ENCODE data around the gene GUCY2D.
A peak's percentile ranks its signal among the peaks of the same experiment; 100 is the strongest.

Gene GUCY2D

GRCh38 chr17:8029121-8029520 lies 26.7 kb downstream of the GUCY2D start:
- H3K4me3 ChIP-seq (ENCODE audit: low read length) = no peak overlapping the region
- H3K27ac ChIP-seq (ENCODE audit: low read length) = no peak overlapping the region
- WGBS (ENCODE audit: insufficient coverage, insufficient read length) = no CpG with 5 or more reads among the region's 5 CpGs
- H3K27me3 ChIP-seq (ENCODE audit: control insufficient read depth, insufficient read depth, low read length) = no peaks in the 10 kb centered on the region
- H3K36me3 ChIP-seq (ENCODE audit: control insufficient read depth, insufficient read depth, low read length) = no peaks in the 10 kb centered on the region
- H3K9me3 ChIP-seq (ENCODE audit: control insufficient read depth, insufficient read depth, low read length) = no peaks in the 10 kb centered on the region
- H3K4me1 ChIP-seq (ENCODE audit: control insufficient read depth, insufficient read depth, low read length) = no peaks in the 10 kb centered on the region
- no peak for DNase-seq (ENCODE audit: low read depth, low spot score)

- Histone ChIP-seq H3K36me3 (ENCODE audit: control insufficient read depth, insufficient read depth, low read length) (no peaks in the 10 kb centered on the region), H3K4me1 (ENCODE audit: control insufficient read depth, insufficient read depth, low read length) (no peaks in the 10 kb centered on the region), H3K27me3 (ENCODE audit: control insufficient read depth, insufficient read depth, low read length) (no peaks in the 10 kb centered on the region), H3K9me3 (ENCODE audit: control insufficient read depth, insufficient read depth, low read length) (no peaks in the 10 kb centered on the region), H3K27ac (ENCODE audit: low read length) (no peak overlapping the region), H3K4me3 (ENCODE audit: low read length) (no peak overlapping the region)
- no peak for DNase-seq (ENCODE audit: low read depth, low spot score)
- no CpG with 5 or more reads among the region's 6 CpGs for WGBS (ENCODE audit: insufficient coverage, insufficient read length)
These were observed 28.8 kb downstream of the GUCY2D start for GRCh38 chr17:8031261-8031661.

- no peak overlapping the region for H3K27ac ChIP-seq (ENCODE audit: low read length)
- no peak overlapping the region for H3K4me3 ChIP-seq (ENCODE audit: low read length)
- WGBS (ENCODE audit: insufficient coverage, insufficient read length) = no CpG with 5 or more reads among the region's 1 CpG
- no peaks in the 10 kb centered on the region for H3K36me3 ChIP-seq (ENCODE audit: control insufficient read depth, insufficient read depth, low read length)
- DNase-seq (ENCODE audit: low read depth, low spot score) = no peak
- no peaks in the 10 kb centered on the region for H3K4me1 ChIP-seq (ENCODE audit: control insufficient read depth, insufficient read depth, low read length)
- no peaks in the 10 kb centered on the region for H3K9me3 ChIP-seq (ENCODE audit: control insufficient read depth, insufficient read depth, low read length)
- no peaks in the 10 kb centered on the region for H3K27me3 ChIP-seq (ENCODE audit: control insufficient read depth, insufficient read depth, low read length)
These were observed 29.5 kb downstream of the GUCY2D start for GRCh38 chr17:8031950-8032349.

DNA sequence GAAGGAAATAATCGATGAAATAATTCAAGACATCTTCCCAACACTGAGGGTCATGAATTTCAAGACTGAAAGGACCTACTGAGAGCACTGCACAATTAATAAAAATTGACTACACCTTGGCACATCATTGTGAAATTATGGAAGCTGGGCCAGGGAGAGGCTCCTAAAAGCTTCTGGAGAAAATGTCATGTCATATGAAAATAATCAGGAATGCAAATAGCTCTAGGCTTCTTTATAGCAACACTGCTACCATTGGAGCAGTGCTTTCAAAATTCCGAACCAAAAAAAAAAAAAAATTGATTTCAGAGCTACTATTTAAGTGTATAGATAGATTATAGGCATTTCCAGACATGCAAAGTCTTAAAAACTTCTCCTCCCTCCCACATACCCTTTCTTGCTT lies 30.0 kb downstream of the GUCY2D start:
- WGBS (ENCODE audit: insufficient coverage, insufficient read length) = no CpG with 5 or more reads among the region's 2 CpGs
- no peak for DNase-seq (ENCODE audit: low read depth, low spot score)

DNA sequence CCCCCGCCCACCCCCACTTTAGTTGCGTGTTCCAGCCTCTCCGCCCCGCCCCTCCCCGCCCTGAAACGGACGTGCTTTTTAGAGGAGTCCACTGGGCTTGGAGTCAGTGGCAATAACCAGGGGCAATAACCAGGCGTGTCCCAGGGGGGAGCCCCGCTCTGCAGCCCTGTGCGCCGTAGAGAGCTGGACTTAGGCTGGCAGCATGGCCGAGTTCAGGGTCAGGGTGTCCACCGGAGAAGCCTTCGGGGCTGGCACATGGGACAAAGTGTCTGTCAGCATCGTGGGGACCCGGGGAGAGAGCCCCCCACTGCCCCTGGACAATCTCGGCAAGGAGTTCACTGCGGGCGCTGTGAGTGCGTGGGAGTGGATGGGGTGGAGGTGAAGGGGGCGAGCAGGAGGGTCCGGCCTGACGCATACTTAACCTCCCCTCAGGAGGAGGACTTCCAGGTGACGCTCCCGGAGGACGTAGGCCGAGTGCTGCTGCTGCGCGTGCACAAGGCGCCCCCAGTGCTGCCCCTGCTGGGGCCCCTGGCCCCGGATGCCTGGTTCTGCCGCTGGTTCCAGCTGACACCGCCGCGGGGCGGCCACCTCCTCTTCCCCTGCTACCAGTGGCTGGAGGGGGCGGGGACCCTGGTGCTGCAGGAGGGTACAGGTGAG lies 36.7 kb downstream of the GUCY2D start, which contains the start of gene ALOX15B:
ALOX15B (plus strand) TSS at position 106 of the 657 bp plus-strand sequence; CDS start at position 203, 97 bp downstream.
- no peak for DNase-seq (ENCODE audit: low read depth, low spot score)
- Histone ChIP-seq H3K36me3 (ENCODE audit: control insufficient read depth, insufficient read depth, low read length) (no peaks in the 10 kb centered on the region), H3K4me1 (ENCODE audit: control insufficient read depth, insufficient read depth, low read length) (0 out of 2 replicates have a peak, but pooled peaks cover 3% of the 10 kb centered on the region), H3K27ac (ENCODE audit: low read length) (no peak within 1 kb of the TSS), H3K4me3 (ENCODE audit: low read length) (peak within 1 kb of the TSS; percentile 20; the same call in 1 of the 2 replicates), H3K9me3 (ENCODE audit: control insufficient read depth, insufficient read depth, low read length) (no peaks in the 10 kb centered on the region), H3K27me3 (ENCODE audit: control insufficient read depth, insufficient read depth, low read length) (no peaks in the 10 kb centered on the region)
- no CpG with 5 or more reads among the region's 37 CpGs for WGBS (ENCODE audit: insufficient coverage, insufficient read length)

More for the DNA sequence above, 30.0 kb downstream of the GUCY2D start:
- no peaks in the 10 kb centered on the region for H3K4me1 ChIP-seq (ENCODE audit: control insufficient read depth, insufficient read depth, low read length)
- no peaks in the 10 kb centered on the region for H3K9me3 ChIP-seq (ENCODE audit: control insufficient read depth, insufficient read depth, low read length)
- no peaks in the 10 kb centered on the region for H3K27me3 ChIP-seq (ENCODE audit: control insufficient read depth, insufficient read depth, low read length)
- H3K4me3 ChIP-seq (ENCODE audit: low read length) = no peak overlapping the region
- no peaks in the 10 kb centered on the region for H3K36me3 ChIP-seq (ENCODE audit: control insufficient read depth, insufficient read depth, low read length)
- no peak overlapping the region for H3K27ac ChIP-seq (ENCODE audit: low read length)

DNA sequence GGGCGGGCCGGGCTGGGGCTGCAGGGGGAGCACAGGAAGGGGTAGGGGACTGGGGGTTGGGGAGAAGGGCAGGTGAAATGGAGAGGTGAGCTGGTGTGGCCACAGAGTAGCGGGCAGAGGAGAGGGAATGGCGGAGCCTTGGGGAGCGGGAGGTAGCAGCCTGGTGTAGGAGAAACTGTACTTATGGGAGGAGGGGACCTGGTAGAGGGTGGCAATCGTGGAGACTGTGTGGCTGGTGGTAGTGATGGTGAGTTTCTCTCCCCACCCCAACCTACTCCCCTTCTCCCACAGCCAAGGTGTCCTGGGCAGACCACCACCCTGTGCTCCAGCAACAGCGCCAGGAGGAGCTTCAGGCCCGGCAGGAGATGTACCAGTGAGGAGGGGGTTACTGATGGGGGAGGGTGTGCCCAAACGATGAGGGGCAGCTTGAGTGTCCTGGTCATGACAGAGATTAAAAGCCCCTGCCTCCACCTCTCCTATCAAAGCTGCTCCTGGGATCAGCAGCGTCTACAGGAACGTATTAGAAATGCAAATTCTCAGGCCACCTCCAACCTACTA lies 37.3 kb downstream of the GUCY2D start:
- H3K27me3 ChIP-seq (ENCODE audit: control insufficient read depth, insufficient read depth, low read length) = no peaks in the 10 kb centered on the region
- no peaks in the 10 kb centered on the region for H3K36me3 ChIP-seq (ENCODE audit: control insufficient read depth, insufficient read depth, low read length)
- no peak overlapping the region; the same call in 1 of the 2 replicates for H3K4me3 ChIP-seq (ENCODE audit: low read length)
- no peak for DNase-seq (ENCODE audit: low read depth, low spot score)
- no CpG with 5 or more reads among the region's 11 CpGs for WGBS (ENCODE audit: insufficient coverage, insufficient read length)
- H3K27ac ChIP-seq (ENCODE audit: low read length) = no peak overlapping the region
- H3K4me1 ChIP-seq (ENCODE audit: control insufficient read depth, insufficient read depth, low read length) = 0 out of 2 replicates have a peak, but pooled peaks cover 3% of the 10 kb centered on the region
- no peaks in the 10 kb centered on the region for H3K9me3 ChIP-seq (ENCODE audit: control insufficient read depth, insufficient read depth, low read length)

- Histone ChIP-seq H3K9me3 (ENCODE audit: control insufficient read depth, insufficient read depth, low read length) (no peaks in the 10 kb centered on the region), H3K27me3 (ENCODE audit: control insufficient read depth, insufficient read depth, low read length) (no peaks in the 10 kb centered on the region), H3K36me3 (ENCODE audit: control insufficient read depth, insufficient read depth, low read length) (no peaks in the 10 kb centered on the region), H3K4me3 (ENCODE audit: low read length) (no peak overlapping the region), H3K4me1 (ENCODE audit: control insufficient read depth, insufficient read depth, low read length) (0 out of 2 replicates have a peak, but pooled peaks cover 3% of the 10 kb centered on the region), H3K27ac (ENCODE audit: low read length) (no peak overlapping the region)
- no CpG with 5 or more reads among the region's 8 CpGs for WGBS (ENCODE audit: insufficient coverage, insufficient read length)
- no peak for DNase-seq (ENCODE audit: low read depth, low spot score)
These were observed 39.0 kb downstream of the GUCY2D start for GRCh38 chr17:8041249-8041928.

DNA sequence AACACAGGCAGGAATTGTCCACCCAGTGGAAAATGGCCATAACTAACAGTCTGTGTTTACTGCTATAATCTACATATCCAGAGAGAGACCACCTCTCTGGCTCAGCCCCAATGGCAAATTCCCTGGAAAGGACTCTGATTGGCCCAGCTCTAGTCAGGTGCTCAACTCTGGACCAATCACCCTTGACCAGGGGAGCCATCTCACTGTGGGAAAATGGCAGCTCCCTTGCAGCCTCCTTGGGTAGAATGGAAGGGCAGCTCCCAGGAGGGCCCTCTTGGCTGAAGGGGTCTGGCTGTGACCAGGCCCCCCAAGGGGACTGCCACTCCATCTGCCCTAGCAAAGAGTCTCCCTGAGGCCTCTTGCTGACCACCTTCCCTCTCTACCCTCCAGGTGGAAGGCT lies 39.6 kb downstream of the GUCY2D start:
- H3K36me3 ChIP-seq (ENCODE audit: control insufficient read depth, insufficient read depth, low read length) = no peaks in the 10 kb centered on the region
- no peak overlapping the region for H3K27ac ChIP-seq (ENCODE audit: low read length)
- H3K27me3 ChIP-seq (ENCODE audit: control insufficient read depth, insufficient read depth, low read length) = no peaks in the 10 kb centered on the region
- H3K9me3 ChIP-seq (ENCODE audit: control insufficient read depth, insufficient read depth, low read length) = no peaks in the 10 kb centered on the region
- H3K4me3 ChIP-seq (ENCODE audit: low read length) = no peak overlapping the region
- DNase-seq (ENCODE audit: low read depth, low spot score) = no peak
- H3K4me1 ChIP-seq (ENCODE audit: control insufficient read depth, insufficient read depth, low read length) = 0 out of 2 replicates have a peak, but pooled peaks cover 3% of the 10 kb centered on the region

DNA sequence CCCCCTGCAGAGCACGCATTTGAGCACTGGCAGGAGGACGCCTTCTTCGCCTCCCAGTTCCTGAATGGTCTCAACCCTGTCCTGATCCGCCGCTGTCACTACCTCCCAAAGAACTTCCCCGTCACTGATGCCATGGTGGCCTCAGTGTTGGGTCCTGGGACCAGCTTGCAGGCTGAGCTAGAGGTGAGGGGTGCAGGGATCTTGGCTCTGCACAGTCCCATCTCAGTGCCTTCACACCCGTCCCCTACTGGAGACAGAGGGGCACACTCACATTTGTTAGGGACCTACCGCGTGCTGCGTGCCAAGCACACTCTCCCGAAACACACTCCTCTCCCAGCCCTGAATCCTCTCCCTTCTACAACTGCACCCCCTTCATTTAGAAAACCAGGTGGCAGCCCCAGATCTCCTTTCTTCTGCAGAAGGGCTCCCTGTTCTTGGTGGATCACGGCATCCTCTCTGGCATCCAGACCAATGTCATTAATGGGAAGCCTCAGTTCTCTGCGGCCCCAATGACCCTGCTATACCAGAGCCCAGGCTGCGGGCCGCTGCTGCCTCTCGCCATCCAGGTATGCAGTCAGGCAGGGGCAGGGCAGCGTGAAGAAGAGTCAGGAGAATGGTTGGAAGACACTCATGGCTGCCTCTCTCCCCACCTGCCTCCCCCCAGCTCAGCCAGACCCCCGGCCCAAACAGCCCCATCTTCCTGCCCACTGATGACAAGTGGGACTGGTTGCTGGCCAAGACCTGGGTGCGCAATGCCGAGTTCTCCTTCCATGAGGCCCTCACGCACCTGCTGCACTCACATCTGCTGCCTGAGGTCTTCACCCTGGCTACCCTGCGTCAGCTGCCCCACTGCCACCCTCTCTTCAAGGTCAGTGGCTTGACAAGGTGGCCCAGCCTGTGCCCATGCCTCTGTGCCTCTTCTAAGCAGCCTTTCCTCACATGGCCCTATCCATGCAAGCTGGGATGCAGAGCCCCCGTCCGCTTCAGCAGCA lies 42.7 kb downstream of the GUCY2D start:
- no CpG with 5 or more reads among the region's 24 CpGs for WGBS (ENCODE audit: insufficient coverage, insufficient read length)

More for the DNA sequence above, 42.7 kb downstream of the GUCY2D start:
- no peaks in the 10 kb centered on the region for H3K36me3 ChIP-seq (ENCODE audit: control insufficient read depth, insufficient read depth, low read length)
- H3K27ac ChIP-seq (ENCODE audit: low read length) = no peak overlapping the region
- H3K4me3 ChIP-seq (ENCODE audit: low read length) = no peak overlapping the region
- no peaks in the 10 kb centered on the region for H3K27me3 ChIP-seq (ENCODE audit: control insufficient read depth, insufficient read depth, low read length)
- no peaks in the 10 kb centered on the region for H3K9me3 ChIP-seq (ENCODE audit: control insufficient read depth, insufficient read depth, low read length)
- DNase-seq (ENCODE audit: low read depth, low spot score) = no peak
- H3K4me1 ChIP-seq (ENCODE audit: control insufficient read depth, insufficient read depth, low read length) = no peaks in the 10 kb centered on the region

Data from iPS DF 6.9 (cell line).